H9 (cell line): ENCODE measurements around the gene ADCY5. TPM values are rescaled to one million over a fixed set of nuclear protein-coding genes. Genes with fewer than 3 reads are reported as not detected.

Experiments used
- DNase-seq: peaks from one replicate; pipeline ENCODE4 v3.0.0-alpha.2; 2017
- H2AFZ ChIP-seq: one replicate; pipeline ENCODE4 v1.6.1; 2013; ENCODE audit warnings: mild to moderate bottlenecking, low read length, control low read depth, moderate library complexity
- H2AK5ac ChIP-seq: 2 replicates; pipeline ENCODE4 v1.6.1; 2013; ENCODE audit warnings: low read length, control low read depth, mixed read lengths; ENCODE audit not compliant: insufficient read length
- H2BK120ac ChIP-seq: one replicate; pipeline ENCODE4 v1.6.1; 2013; ENCODE audit warnings: low read depth, mild to moderate bottlenecking, low read length, control low read depth, inconsistent platforms; ENCODE audit not compliant: poor library complexity, severe bottlenecking
- H2BK12ac ChIP-seq: 2 replicates; pipeline ENCODE4 v1.6.1; 2013; ENCODE audit warnings: low read length, control low read depth, mixed read lengths, low read depth; ENCODE audit not compliant: insufficient read length
- H2BK15ac ChIP-seq: 2 replicates; pipeline ENCODE4 v1.6.1; 2013; ENCODE audit warnings: low read depth, low read length, control low read depth
- H2BK20ac ChIP-seq: one replicate; pipeline ENCODE4 v1.6.1; 2013; ENCODE audit warnings: low read depth, mild to moderate bottlenecking, low read length, control low read depth, inconsistent platforms; ENCODE audit not compliant: poor library complexity, severe bottlenecking
- H2BK5ac ChIP-seq: 2 replicates; pipeline ENCODE4 v1.6.1; 2013; ENCODE audit warnings: low read length, control low read depth, mixed read lengths; ENCODE audit not compliant: insufficient read length
- H3K14ac ChIP-seq: 2 replicates; pipeline ENCODE4 v1.6.1; 2013; ENCODE audit warnings: low read length, control low read depth; ENCODE audit not compliant: insufficient read depth
- H3K18ac ChIP-seq: 2 replicates; pipeline ENCODE4 v1.6.1; 2013; ENCODE audit warnings: low read depth, mild to moderate bottlenecking, mixed read lengths, low read length, control low read depth; ENCODE audit not compliant: insufficient read length
- H3K23ac ChIP-seq: 2 replicates; pipeline ENCODE4 v1.6.1; 2013; ENCODE audit warnings: low read length, control low read depth, mixed read lengths, low read depth; ENCODE audit not compliant: insufficient read length
- H3K23me2 ChIP-seq: 2 replicates; pipeline ENCODE4 v1.6.1; 2013; ENCODE audit warnings: low read depth, mild to moderate bottlenecking, mixed read lengths, low read length, control low read depth; ENCODE audit not compliant: insufficient read length, poor library complexity, severe bottlenecking
- H3K27ac ChIP-seq: 2 replicates; pipeline ENCODE4 v1.5.1; 2013; ENCODE audit warnings: low read length, control low read depth, mixed read lengths, low read depth; ENCODE audit not compliant: insufficient read length
- H3K27me3 ChIP-seq: 2 replicates; pipeline ENCODE4 v1.6.1; 2013; ENCODE audit warnings: low read length, control low read depth, inconsistent platforms; ENCODE audit not compliant: insufficient read depth
- H3K4ac ChIP-seq: 2 replicates; pipeline ENCODE4 v1.6.1; 2013; ENCODE audit warnings: low read depth, mild to moderate bottlenecking, control low read depth, inconsistent platforms, low read length, moderate library complexity
- H3K4me1 ChIP-seq: 2 replicates; pipeline ENCODE4 v1.6.1; 2013; ENCODE audit warnings: low read length, control low read depth, inconsistent platforms; ENCODE audit not compliant: insufficient read depth
- H3K4me2 ChIP-seq: 2 replicates; pipeline ENCODE4 v1.6.1; 2013; ENCODE audit warnings: low read length, control low read depth, mixed read lengths; ENCODE audit not compliant: insufficient read length, insufficient read depth
- H3K56ac ChIP-seq: 2 replicates; pipeline ENCODE4 v1.6.1; 2013; ENCODE audit warnings: low read depth, mild to moderate bottlenecking, mixed read lengths, low read length, control low read depth; ENCODE audit not compliant: insufficient read length
- H3K79me1 ChIP-seq: 2 replicates; pipeline ENCODE4 v1.6.1; 2013; ENCODE audit warnings: low read depth, mild to moderate bottlenecking, moderate library complexity, low read length, control low read depth, inconsistent platforms; ENCODE audit not compliant: insufficient read depth, poor library complexity, severe bottlenecking
- H3K79me2 ChIP-seq: 2 replicates; pipeline ENCODE4 v1.6.1; 2013; ENCODE audit warnings: low read length, control low read depth, inconsistent platforms; ENCODE audit not compliant: insufficient read depth
- H3K9ac ChIP-seq: 2 replicates; pipeline ENCODE4 v1.6.1; 2013; ENCODE audit warnings: low read length, control low read depth, mixed read lengths; ENCODE audit not compliant: insufficient read length; ENCODE audit errors: extremely low read depth
- H3K9me3 ChIP-seq: one replicate; pipeline ENCODE4 v1.6.1; 2013; ENCODE audit warnings: low read depth, low read length, inconsistent platforms; ENCODE audit not compliant: control insufficient read depth
- H3T11ph ChIP-seq: one replicate; pipeline ENCODE4 v1.6.1; 2013; ENCODE audit warnings: mild to moderate bottlenecking, low read length, control low read depth, inconsistent platforms
- H4K20me1 ChIP-seq: one replicate; pipeline ENCODE4 v1.6.1; 2013; ENCODE audit not compliant: control insufficient read depth, insufficient read length, insufficient read depth
- H4K5ac ChIP-seq: 2 replicates; pipeline ENCODE4 v1.6.1; 2013; ENCODE audit warnings: low read depth, mild to moderate bottlenecking, mixed read lengths, low read length, control low read depth; ENCODE audit not compliant: insufficient read length
- H4K8ac ChIP-seq: replicated peaks from 2 replicates; pipeline ENCODE4 v1.6.1; 2013; ENCODE audit warnings: low read length, control low read depth, mixed read lengths, low read depth; ENCODE audit not compliant: insufficient read length
- H4K91ac ChIP-seq: 2 replicates; pipeline ENCODE4 v1.6.1; 2013; ENCODE audit warnings: low read depth, mild to moderate bottlenecking, moderate library complexity, mixed read lengths, low read length, control low read depth; ENCODE audit not compliant: insufficient read length
- H3K27ac Mint-ChIP-seq, 3 experiments: 2 replicates in 2 of 3; 3 replicates in 1 of 3; pipeline ENCODE4 v1.8.0; 2020 to 2021; ENCODE audit warnings: mixed read lengths in 3 of 3, mild to moderate bottlenecking in 1 of 3, moderate library complexity in 1 of 3
- H3K27me3 Mint-ChIP-seq: 2 replicates; pipeline ENCODE4 v1.8.0; 2021; ENCODE audit warnings: low read depth, mild to moderate bottlenecking, moderate library complexity, mixed read lengths
- H3K36me3 Mint-ChIP-seq, 3 experiments: 2 replicates in 2 of 3; 3 replicates in 1 of 3; pipeline ENCODE4 v1.8.0; 2020 to 2021; ENCODE audit warnings: low read depth in 3 of 3, mixed read lengths in 3 of 3; ENCODE audit not compliant: insufficient read depth in 1 of 3
- H3K4me1 Mint-ChIP-seq, 2 experiments: 2 replicates each; pipeline ENCODE4 v1.8.0; 2020; ENCODE audit warnings: mixed read lengths in 2 of 2
- H3K4me3 Mint-ChIP-seq, 2 experiments: 2 replicates in 1 of 2; 3 replicates in 1 of 2; pipeline ENCODE4 v1.8.0; 2020 to 2021; ENCODE audit warnings: mild to moderate bottlenecking in 2 of 2, mixed read lengths in 2 of 2, moderate library complexity in 1 of 2
- H3K9me3 Mint-ChIP-seq, 2 experiments: 2 replicates in 1 of 2; 3 replicates in 1 of 2; pipeline ENCODE4 v1.8.0; 2020; ENCODE audit warnings: mild to moderate bottlenecking in 2 of 2, mixed read lengths in 2 of 2, moderate library complexity in 1 of 2
- CTCF ChIP-seq: fragments of 200-600 bp; sonication (generic); conservative IDR thresholded peaks from 3 replicates; pipeline ENCODE4 v1.8.0; 2021; ENCODE audit warnings: antibody characterized with exemption, mild to moderate bottlenecking
- WGBS: extraction: QIAGEN DNeasy Blood & Tissue Kit; methylation state at CpG from one replicate; pipeline ENCODE4 v1.1.7; 2013; ENCODE audit warnings: missing lambda C conversion rate, low lambda C conversion rate, mixed read lengths; ENCODE audit not compliant: insufficient read length; ENCODE audit errors: extremely low coverage; 5-methylcytosine and 5-hydroxymethylcytosine counted together
- total RNA-seq: library from RNA; stranded (reverse); gene quantifications from 2 replicates; pipeline ENCODE4 v1.2.1, GENCODE V29; 2021

Gene ADCY5
- total RNA-seq, 1 experiment from 2014 or later = 5.0 TPM

DNA sequence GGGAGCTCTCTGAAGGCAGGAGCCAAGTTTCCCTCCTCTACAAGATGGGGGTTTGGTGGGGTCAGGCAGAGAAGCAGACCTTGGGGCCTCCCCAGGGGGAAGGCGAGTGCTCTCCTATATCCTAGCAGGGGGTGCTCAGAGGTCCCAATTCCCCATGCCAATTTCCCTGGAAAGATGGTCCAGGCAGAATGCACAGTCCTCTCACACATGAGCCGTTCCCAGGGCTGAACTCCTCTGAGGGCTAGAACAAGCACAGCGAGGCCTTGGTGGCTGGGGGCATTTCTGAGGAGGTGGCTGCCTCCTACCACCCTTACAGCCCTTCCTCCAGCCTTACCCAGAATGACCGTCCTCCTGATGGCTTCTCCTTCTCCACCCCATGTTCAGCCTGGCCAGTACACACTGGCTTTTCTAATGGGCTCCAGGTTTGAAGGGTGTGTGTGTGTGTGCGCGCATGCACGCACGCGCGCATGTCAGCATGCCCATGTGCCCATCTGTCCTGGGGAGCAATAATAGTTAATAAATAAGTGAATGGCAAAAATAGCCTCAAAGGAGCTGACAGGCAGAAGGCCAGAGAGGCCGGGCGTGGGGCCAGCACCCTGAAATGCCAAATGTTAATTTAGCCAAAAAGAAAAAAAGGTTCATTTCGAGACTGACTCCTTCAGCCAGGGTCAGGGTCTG, 24.4 kb downstream of the ADCY5 start:
- H2BK5ac ChIP-seq = no peak overlapping the region
- no peak overlapping the region for H3K14ac ChIP-seq
- no peak for TF ChIP-seq CTCF
- H3K4ac ChIP-seq = no peak overlapping the region
- H3K79me1 ChIP-seq = no peaks in the 10 kb centered on the region
- Mint-ChIP-seq H3K9me3 (no peaks in the 10 kb centered on the region), H3K4me1 (peaks cover 0 to under 1% of the 10 kb centered on the region in 2 experiments; a peak in 3 of 4 replicates), H3K4me3 (no peak overlapping the region), H3K36me3 (no peaks in the 10 kb centered on the region), H3K27me3 (peaks cover 4% of the 10 kb centered on the region), H3K27ac (no peak overlapping the region)
- no peak overlapping the region for H3K18ac ChIP-seq
- H2BK15ac ChIP-seq = no peak overlapping the region
- no peaks in the 10 kb centered on the region for H3K79me2 ChIP-seq
- H4K20me1 ChIP-seq = peaks cover 3% of the 10 kb centered on the region
- WGBS = no CpG with 5 or more reads among the region's 13 CpGs
- no peak overlapping the region for H4K91ac ChIP-seq
- no peak overlapping the region for H2BK12ac ChIP-seq
- no peak overlapping the region for H3T11ph ChIP-seq
- H2AFZ ChIP-seq = no peak overlapping the region
- no peak overlapping the region for H2AK5ac ChIP-seq
- no peak overlapping the region for H3K23ac ChIP-seq
- no peak overlapping the region for H4K5ac ChIP-seq
- H3K56ac ChIP-seq = no peak overlapping the region
- H3K4me2 ChIP-seq = no peak overlapping the region
- H3K9me3 ChIP-seq = no peaks in the 10 kb centered on the region
- H3K27ac ChIP-seq = no peak overlapping the region
- no peaks in the 10 kb centered on the region for H3K23me2 ChIP-seq
- H2BK120ac ChIP-seq = no peak overlapping the region
- H3K4me1 ChIP-seq = no peaks in the 10 kb centered on the region
- no peak overlapping the region for H4K8ac ChIP-seq
- no peaks in the 10 kb centered on the region for H3K27me3 ChIP-seq
- no peak for DNase-seq
- H3K9ac ChIP-seq = no peak overlapping the region
- H2BK20ac ChIP-seq = no peak overlapping the region
